Measurements from ENCODE around the gene SH3BP4. TPM values are rescaled to one million over a fixed set of nuclear protein-coding genes. Genes with fewer than 3 reads are reported as not detected.

SH3BP4 gene
- total and polyA plus RNA-seq, 2 of the 13 experiments (the other 11 are each of a cell fraction or from before 2014, with no cell fraction given): 34.6 to 99.1 TPM

- TF ChIP-seq HNF4G (IDR thresholded peaks at IDR 0.05; ENCODE audit: borderline replicate concordance, low read depth, low read length): peak; percentile 21; the same call in 1 of the 2 replicates
- TF ChIP-seq HNF4G (CRISPR knock-in tag; IDR thresholded peaks at IDR 0.05; ENCODE audit: borderline replicate concordance, low read depth): no peak
- TF ChIP-seq GTF3A (CRISPR knock-in tag; conservative IDR thresholded peaks at IDR 0.05): peak; percentile 47; the same call in 1 of the 2 replicates
- TF ChIP-seq ZNF460 (CRISPR knock-in tag; IDR thresholded peaks at IDR 0.05; ENCODE audit: borderline replicate concordance): no peak
- no peak for TF ChIP-seq ZNF576 (CRISPR knock-in tag; IDR thresholded peaks at IDR 0.05)
- no peak for TF ChIP-seq HNRNPL (IDR thresholded peaks at IDR 0.05; ENCODE audit: low read depth, low read length)
- no peak for TF ChIP-seq HINFP (CRISPR knock-in tag; IDR thresholded peaks at IDR 0.05; ENCODE audit: low read depth)
- TF ChIP-seq ZBTB4 (CRISPR knock-in tag; IDR thresholded peaks at IDR 0.05; ENCODE audit: borderline replicate concordance): peak; percentile 58; the same call in 1 of the 2 replicates
- TF ChIP-seq STAG1 (CRISPR knock-in tag; IDR thresholded peaks at IDR 0.05): no peak
- no peak for TF ChIP-seq BCL3 (CRISPR knock-in tag; IDR thresholded peaks at IDR 0.05)
- no peak for TF ChIP-seq YY1 (IDR thresholded peaks at IDR 0.05; ENCODE audit: insufficient read depth, insufficient replicate concordance, low read depth, low read length)
- peak; percentile 52; the same call in 1 of the 2 replicates for TF ChIP-seq NCOA2 (CRISPR knock-in tag; IDR thresholded peaks at IDR 0.05)
- no peak; the same call in 1 of the 2 replicates for TF ChIP-seq POLR2AphosphoS5 (IDR thresholded peaks at IDR 0.05; ENCODE audit: low read depth, low read length)
- TF ChIP-seq BCL6 (CRISPR knock-in tag; IDR thresholded peaks at IDR 0.05): no peak; the same call in 1 of the 2 replicates
- TF ChIP-seq MXD4 (CRISPR knock-in tag; IDR thresholded peaks at IDR 0.05): no peak
- peak; percentile 35; the same call in 1 of the 2 replicates for TF ChIP-seq NRL (CRISPR knock-in tag; IDR thresholded peaks at IDR 0.05; ENCODE audit: borderline replicate concordance)
- TF ChIP-seq CREM (IDR thresholded peaks at IDR 0.05): no peak
- TF ChIP-seq CREM (CRISPR knock-in tag; IDR thresholded peaks at IDR 0.05): no peak
- no peak for TF ChIP-seq TFAP4 (IDR thresholded peaks at IDR 0.05; ENCODE audit: borderline replicate concordance, low read depth)
- TF ChIP-seq ZNF839 (CRISPR knock-in tag; IDR thresholded peaks at IDR 0.05; ENCODE audit: borderline replicate concordance): 0 out of 2 replicates have a peak, but pooled peaks have one; percentile 24
- TF ChIP-seq ADNP (CRISPR knock-in tag; IDR thresholded peaks at IDR 0.05): no peak
- no peak for TF ChIP-seq MAX (IDR thresholded peaks at IDR 0.05)
These were observed 44.5 kb downstream of the SH3BP4 start (continued) for GRCh38 chr2:234996069-234996940.

Measured in HepG2 (cell line).